Adrenal gland (tissue), 5 donors: ENCODE data around the gene GPBAR1.

ENCODE experiments used
- CTCF ChIP-seq, 6 experiments: fragments of 450-650 bp in 4 of 6; fragments of 200-600 bp in 2 of 6; sonication (generic) in 1 of 6; IDR thresholded peaks; 1 replicate in 5 of 6; 2 replicates in 1 of 6; pipeline versions ENCODE4 v1.5.1 to v1.8.0; 2016 to 2021; ENCODE audit warnings: antibody characterized with exemption in 6 of 6, mild to moderate bottlenecking in 2 of 6, moderate library complexity in 1 of 6
- POLR2A ChIP-seq, 2 donors: fragments of 450-650 bp; IDR thresholded peaks; one replicate each; pipeline ENCODE4 v1.6.1; 2017; ENCODE audit warnings: antibody characterized with exemption in 2 of 2, mild to moderate bottlenecking in 2 of 2, moderate library complexity in 1 of 2
- donor health status: DM: no; HTN: no; CAD: no.

GRCh38 chr2:218257390-218257981 lies 3.3 kb upstream of the GPBAR1 start:
- no peak for TF ChIP-seq POLR2A (IDR thresholded peaks at IDR 0.05)
- TF ChIP-seq CTCF (IDR thresholded peaks at IDR 0.05) = peak; percentile 41 to 77 (median 61)
